ENCODE results near the gene EHF.

The EHF gene

DNA sequence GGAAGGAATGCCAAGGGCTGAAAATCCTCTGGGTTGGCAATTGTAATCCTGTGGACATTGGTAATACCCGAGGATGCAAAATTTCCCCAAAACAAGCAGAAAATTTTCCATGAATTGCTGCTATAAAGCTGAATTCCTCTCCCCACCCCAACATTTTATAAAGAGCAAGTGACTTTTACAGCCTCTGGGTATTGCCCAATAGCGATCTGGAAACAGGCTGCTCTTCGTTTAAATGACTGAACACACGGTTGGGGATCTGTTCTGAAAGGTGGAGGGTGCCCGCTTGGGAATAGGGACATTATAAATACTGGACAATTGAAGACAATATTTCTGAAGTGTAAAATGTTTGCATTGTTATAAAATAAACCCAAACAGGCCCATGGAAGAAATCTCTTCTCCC is 20.6 kb downstream of the EHF start:
- no peaks in the 10 kb centered on the region for H3K9me3 ChIP-seq (ENCODE audit: low read depth, low read length)
- no peak overlapping the region for H3K4me3 ChIP-seq
- no peak for DNase-seq (ENCODE audit: low read depth, low spot score)
- H3K36me3 ChIP-seq (ENCODE audit: insufficient read depth, low read length) = no peaks in the 10 kb centered on the region
- H3K9ac ChIP-seq (ENCODE audit: insufficient read length) = no peak overlapping the region
- no peak overlapping the region for H3K27ac ChIP-seq
- TF ChIP-seq FOXP2 (optimal IDR thresholded peaks at IDR 0.05; ENCODE audit: control extremely low read depth, extremely low read length, insufficient read depth) = no peak
- TF ChIP-seq EZH2 (IDR thresholded peaks at IDR 0.05) = no peak
- no peak for TF ChIP-seq POLR2AphosphoS5 (IDR thresholded peaks at IDR 0.05; ENCODE audit: borderline replicate concordance, low read depth, low read length)

DNA sequence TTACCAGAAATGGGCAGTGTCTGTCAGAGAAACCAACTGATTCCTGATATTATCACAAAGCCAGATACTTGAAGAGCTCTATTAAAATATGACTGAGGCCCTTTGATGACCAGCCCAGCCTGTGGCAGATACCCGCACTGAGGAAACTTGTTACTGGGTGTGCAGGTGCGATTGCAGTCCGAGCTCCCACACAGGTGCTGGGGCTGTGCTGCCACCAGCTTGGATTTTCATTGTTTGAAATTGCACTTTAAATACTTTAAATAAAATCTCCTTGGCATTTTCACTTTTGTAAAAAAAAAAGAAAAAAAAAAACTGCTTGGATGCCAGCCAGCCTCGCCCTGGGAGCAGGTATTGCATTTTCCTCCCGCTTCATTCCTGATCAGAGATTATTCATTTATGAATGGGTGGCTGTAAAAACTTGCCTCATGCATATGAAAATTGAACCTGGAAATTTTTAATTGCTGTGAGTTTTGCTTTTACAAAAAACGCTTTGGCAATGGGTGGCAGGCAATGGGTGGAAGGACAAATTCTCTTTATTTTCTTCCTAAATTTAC is 21.2 kb downstream of the EHF start:
- Histone ChIP-seq H3K36me3 (ENCODE audit: insufficient read depth, low read length) (no peaks in the 10 kb centered on the region), H3K9me3 (ENCODE audit: low read depth, low read length) (no peaks in the 10 kb centered on the region), H3K27ac (no peak overlapping the region), H3K4me3 (no peak overlapping the region), H3K9ac (ENCODE audit: insufficient read length) (no peak overlapping the region)
- DNase-seq (ENCODE audit: low read depth, low spot score) = no peak
- TF ChIP-seq FOXP2 (optimal IDR thresholded peaks at IDR 0.05; ENCODE audit: control extremely low read depth, extremely low read length, insufficient read depth) (no peak), EZH2 (IDR thresholded peaks at IDR 0.05) (no peak), POLR2AphosphoS5 (IDR thresholded peaks at IDR 0.05; ENCODE audit: borderline replicate concordance, low read depth, low read length) (no peak)

DNA sequence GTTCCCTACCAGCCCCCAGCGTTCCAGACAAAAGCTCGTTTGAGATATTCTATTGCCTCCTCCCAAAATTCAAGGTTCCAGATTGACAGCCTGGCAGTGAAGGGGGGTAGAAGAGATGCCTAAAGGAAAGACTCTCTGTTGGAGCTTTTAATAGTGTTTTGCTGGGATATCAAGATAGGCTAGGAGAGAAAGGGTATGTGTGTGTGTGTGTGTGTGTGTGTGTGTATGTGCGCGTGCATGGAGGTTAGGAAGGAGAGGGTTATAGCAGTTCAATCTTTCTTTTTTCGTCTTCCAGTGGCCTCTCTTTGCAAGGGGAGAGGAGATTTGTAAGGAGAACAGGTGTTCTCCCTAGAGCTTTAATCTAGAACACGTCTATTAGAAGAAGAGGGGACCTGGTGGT is 22.0 kb downstream of the EHF start:
- H3K4me3 ChIP-seq = no peak overlapping the region
- no peaks in the 10 kb centered on the region for H3K36me3 ChIP-seq (ENCODE audit: insufficient read depth, low read length)
- H3K27ac ChIP-seq = no peak overlapping the region
- TF ChIP-seq POLR2AphosphoS5 (IDR thresholded peaks at IDR 0.05; ENCODE audit: borderline replicate concordance, low read depth, low read length) (no peak), FOXP2 (optimal IDR thresholded peaks at IDR 0.05; ENCODE audit: control extremely low read depth, extremely low read length, insufficient read depth) (no peak), EZH2 (IDR thresholded peaks at IDR 0.05) (no peak)
- no peaks in the 10 kb centered on the region for H3K9me3 ChIP-seq (ENCODE audit: low read depth, low read length)
- H3K9ac ChIP-seq (ENCODE audit: insufficient read length) = no peak overlapping the region
- no peak for DNase-seq (ENCODE audit: low read depth, low spot score)

DNA sequence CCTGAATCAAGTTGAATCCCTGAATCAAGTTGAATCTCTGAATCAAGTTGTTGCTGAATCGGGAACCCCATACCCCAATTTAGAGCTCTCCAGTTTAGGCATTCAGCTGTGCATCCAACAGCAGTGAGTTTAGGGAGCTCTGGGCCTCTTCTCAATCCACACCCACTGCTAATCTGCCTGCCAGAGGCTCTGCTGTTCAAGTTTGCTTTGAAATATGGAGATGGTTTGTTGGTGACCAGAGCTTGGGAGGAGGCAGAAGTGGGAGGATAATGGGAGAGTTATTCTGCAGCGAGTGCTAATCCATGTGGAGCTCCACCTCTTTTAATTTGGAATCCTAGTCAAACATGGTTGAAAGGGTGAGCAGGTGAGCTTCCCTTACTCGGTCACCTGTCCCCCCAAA is 22.4 kb downstream of the EHF start:
- DNase-seq (ENCODE audit: low read depth, low spot score) = no peak
- no peak for TF ChIP-seq FOXP2 (optimal IDR thresholded peaks at IDR 0.05; ENCODE audit: control extremely low read depth, extremely low read length, insufficient read depth)
- no peak for TF ChIP-seq POLR2AphosphoS5 (IDR thresholded peaks at IDR 0.05; ENCODE audit: borderline replicate concordance, low read depth, low read length)
- TF ChIP-seq EZH2 (IDR thresholded peaks at IDR 0.05) = no peak
- H3K4me3 ChIP-seq = no peak overlapping the region
- no peaks in the 10 kb centered on the region for H3K36me3 ChIP-seq (ENCODE audit: insufficient read depth, low read length)
- H3K27ac ChIP-seq = no peak overlapping the region
- no peak overlapping the region for H3K9ac ChIP-seq (ENCODE audit: insufficient read length)
- no peaks in the 10 kb centered on the region for H3K9me3 ChIP-seq (ENCODE audit: low read depth, low read length)

DNA sequence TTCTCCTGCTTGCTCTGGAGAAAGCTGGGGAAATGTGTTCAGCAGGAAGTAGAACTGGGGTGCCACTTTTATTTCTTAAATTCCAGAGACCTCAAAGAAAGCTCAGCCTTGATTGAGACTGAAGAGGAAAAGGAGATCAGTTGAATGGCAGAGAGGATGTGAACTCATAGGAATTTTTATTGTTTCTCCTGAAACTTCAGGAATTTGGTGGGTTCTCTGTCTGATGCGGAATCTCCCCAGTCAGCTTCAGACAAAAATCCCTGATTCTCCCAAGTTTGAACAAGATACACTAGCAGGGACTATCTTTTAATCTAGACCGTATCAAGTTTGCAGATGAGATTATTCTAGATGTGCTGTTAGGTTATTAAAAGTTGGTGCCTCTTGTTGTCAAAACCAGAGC is 23.0 kb downstream of the EHF start:
- DNase-seq (ENCODE audit: low read depth, low spot score) = no peak
- Histone ChIP-seq H3K9ac (ENCODE audit: insufficient read length) (no peak overlapping the region), H3K4me3 (no peak overlapping the region), H3K36me3 (ENCODE audit: insufficient read depth, low read length) (no peaks in the 10 kb centered on the region), H3K9me3 (ENCODE audit: low read depth, low read length) (no peaks in the 10 kb centered on the region), H3K27ac (no peak overlapping the region)
- no peak for TF ChIP-seq FOXP2 (optimal IDR thresholded peaks at IDR 0.05; ENCODE audit: control extremely low read depth, extremely low read length, insufficient read depth)
- no peak for TF ChIP-seq EZH2 (IDR thresholded peaks at IDR 0.05)
- TF ChIP-seq POLR2AphosphoS5 (IDR thresholded peaks at IDR 0.05; ENCODE audit: borderline replicate concordance, low read depth, low read length) = no peak

DNA sequence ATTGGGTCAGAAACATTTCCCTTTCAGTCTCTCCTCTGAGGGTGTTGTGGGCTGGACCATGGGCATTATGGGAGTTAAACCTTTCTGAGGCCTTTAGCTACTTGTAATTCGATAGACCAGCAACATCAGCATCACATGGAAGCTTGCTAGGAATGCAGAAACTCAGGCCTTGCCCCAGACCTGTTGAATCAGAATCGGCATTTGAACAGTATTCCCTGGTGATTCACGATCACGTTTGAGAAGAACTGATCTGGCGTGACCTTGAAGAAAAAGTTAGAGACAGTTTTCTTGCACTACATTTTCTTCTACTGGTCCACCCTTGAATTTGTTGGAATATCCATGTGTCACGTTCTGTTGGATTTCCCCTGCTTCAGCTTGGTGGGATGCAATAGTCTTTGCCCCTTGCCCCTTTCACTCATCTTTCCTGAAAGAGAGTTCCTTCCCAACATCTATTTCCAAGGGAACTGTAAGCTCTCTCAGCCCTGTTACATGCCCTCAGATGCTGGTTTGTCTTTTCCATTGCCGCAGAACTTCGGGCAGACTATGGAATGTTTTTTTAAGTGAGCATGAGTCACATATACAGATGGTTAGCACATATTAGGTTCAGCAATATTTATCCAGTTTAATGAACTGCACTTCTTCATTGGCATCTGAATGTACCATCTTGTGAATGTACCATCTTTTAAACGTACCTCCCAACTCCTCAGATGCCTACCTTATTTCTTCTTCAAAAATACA is 23.9 kb downstream of the EHF start:
- H3K9me3 ChIP-seq (ENCODE audit: low read depth, low read length) = no peaks in the 10 kb centered on the region
- no peak overlapping the region for H3K9ac ChIP-seq (ENCODE audit: insufficient read length)
- H3K36me3 ChIP-seq (ENCODE audit: insufficient read depth, low read length) = no peaks in the 10 kb centered on the region
- no peak for DNase-seq (ENCODE audit: low read depth, low spot score)
- TF ChIP-seq EZH2 (IDR thresholded peaks at IDR 0.05) (no peak), POLR2AphosphoS5 (IDR thresholded peaks at IDR 0.05; ENCODE audit: borderline replicate concordance, low read depth, low read length) (no peak), FOXP2 (optimal IDR thresholded peaks at IDR 0.05; ENCODE audit: control extremely low read depth, extremely low read length, insufficient read depth) (no peak)
- no peak overlapping the region for H3K4me3 ChIP-seq
- H3K27ac ChIP-seq = no peak overlapping the region

DNA sequence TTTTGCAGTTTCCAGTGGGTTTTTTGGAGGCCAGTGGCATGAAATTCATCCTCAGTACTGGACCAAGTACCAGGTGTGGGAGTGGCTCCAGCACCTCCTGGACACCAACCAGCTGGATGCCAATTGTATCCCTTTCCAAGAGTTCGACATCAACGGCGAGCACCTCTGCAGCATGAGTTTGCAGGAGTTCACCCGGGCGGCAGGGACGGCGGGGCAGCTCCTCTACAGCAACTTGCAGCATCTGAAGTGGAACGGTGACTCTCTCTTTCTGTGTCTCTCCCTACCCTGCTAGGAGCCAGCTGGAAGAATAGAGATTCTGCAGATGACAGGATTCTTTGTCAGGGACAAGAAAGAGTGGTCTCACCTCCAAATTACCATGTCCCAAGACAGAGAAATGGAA is 25.5 kb downstream of the EHF start:
- H3K4me3 ChIP-seq = no peak overlapping the region
- no peak overlapping the region for H3K9ac ChIP-seq (ENCODE audit: insufficient read length)
- no peak overlapping the region for H3K27ac ChIP-seq
- no peaks in the 10 kb centered on the region for H3K36me3 ChIP-seq (ENCODE audit: insufficient read depth, low read length)
- no peak for DNase-seq (ENCODE audit: low read depth, low spot score)
- no peak for TF ChIP-seq EZH2 (IDR thresholded peaks at IDR 0.05)
- TF ChIP-seq POLR2AphosphoS5 (IDR thresholded peaks at IDR 0.05; ENCODE audit: borderline replicate concordance, low read depth, low read length) = no peak
- TF ChIP-seq FOXP2 (optimal IDR thresholded peaks at IDR 0.05; ENCODE audit: control extremely low read depth, extremely low read length, insufficient read depth) = no peak
- no peaks in the 10 kb centered on the region for H3K9me3 ChIP-seq (ENCODE audit: low read depth, low read length)

DNA sequence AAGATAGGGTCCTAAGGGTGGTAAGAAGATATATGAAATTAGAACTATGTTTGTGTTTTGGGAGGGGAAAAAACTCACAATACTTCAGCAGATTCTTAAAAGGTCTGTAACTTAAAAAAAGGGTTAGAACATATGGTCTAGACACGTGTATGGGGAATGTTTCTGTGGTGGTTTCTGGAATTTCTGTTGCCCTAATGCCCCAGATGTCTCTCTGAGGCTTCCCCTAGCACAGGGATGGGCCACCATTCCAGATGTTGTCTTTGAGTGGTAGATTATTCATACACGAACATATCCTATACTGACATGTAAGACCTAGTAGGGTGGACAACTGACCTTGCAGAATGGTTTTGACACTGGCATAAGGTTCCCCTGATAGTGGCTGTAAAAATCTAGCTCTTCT is 26.2 kb downstream of the EHF start:
- no peak for DNase-seq (ENCODE audit: low read depth, low spot score)
- Histone ChIP-seq H3K36me3 (ENCODE audit: insufficient read depth, low read length) (no peaks in the 10 kb centered on the region), H3K9me3 (ENCODE audit: low read depth, low read length) (no peaks in the 10 kb centered on the region), H3K9ac (ENCODE audit: insufficient read length) (no peak overlapping the region), H3K4me3 (no peak overlapping the region), H3K27ac (no peak overlapping the region)
- TF ChIP-seq POLR2AphosphoS5 (IDR thresholded peaks at IDR 0.05; ENCODE audit: borderline replicate concordance, low read depth, low read length) = no peak
- no peak for TF ChIP-seq FOXP2 (optimal IDR thresholded peaks at IDR 0.05; ENCODE audit: control extremely low read depth, extremely low read length, insufficient read depth)
- no peak for TF ChIP-seq EZH2 (IDR thresholded peaks at IDR 0.05)

All from SK-N-MC (cell line).